Fibroblast of lung (primary cell): Measurements from ENCODE around the gene ITFG1.

ENCODE experiments used
- CTCF ChIP-seq, 2 donors: IDR thresholded peaks in 1 of 2; conservative IDR thresholded peaks in 1 of 2; 1 replicate in 1 of 2; 2 replicates in 1 of 2; pipeline ENCODE4 v1.5.1; 2011 to 2012; ENCODE audit warnings: low read length in 2 of 2, control low read depth in 1 of 2, inconsistent platforms in 1 of 2, low read depth in 1 of 2, mild to moderate bottlenecking in 1 of 2
- EZH2 ChIP-seq: IDR thresholded peaks from 2 replicates; pipeline ENCODE4 v1.5.1; 2012; ENCODE audit warnings: low read length, control low read depth, mild to moderate bottlenecking; ENCODE audit errors: missing control alignments

- TF ChIP-seq CTCF (conservative IDR thresholded peaks at IDR 0.05 in 1 of 2, IDR thresholded peaks at IDR 0.05 in 1 of 2; ENCODE audit: low read depth in 1 of 2, low read length in 2 of 2) (no peak), EZH2 (no peak)
These were observed 232.6 kb downstream of the ITFG1 start for GRCh38 chr16:47228241-47228640.
